ENCODE results near the gene RYR2.
"Not testable (repeated sequence)": the region's sequence is repeated elsewhere in the genome, so short reads cannot be mapped to it uniquely, and the experiment has no call there.

RYR2 gene

DNA sequence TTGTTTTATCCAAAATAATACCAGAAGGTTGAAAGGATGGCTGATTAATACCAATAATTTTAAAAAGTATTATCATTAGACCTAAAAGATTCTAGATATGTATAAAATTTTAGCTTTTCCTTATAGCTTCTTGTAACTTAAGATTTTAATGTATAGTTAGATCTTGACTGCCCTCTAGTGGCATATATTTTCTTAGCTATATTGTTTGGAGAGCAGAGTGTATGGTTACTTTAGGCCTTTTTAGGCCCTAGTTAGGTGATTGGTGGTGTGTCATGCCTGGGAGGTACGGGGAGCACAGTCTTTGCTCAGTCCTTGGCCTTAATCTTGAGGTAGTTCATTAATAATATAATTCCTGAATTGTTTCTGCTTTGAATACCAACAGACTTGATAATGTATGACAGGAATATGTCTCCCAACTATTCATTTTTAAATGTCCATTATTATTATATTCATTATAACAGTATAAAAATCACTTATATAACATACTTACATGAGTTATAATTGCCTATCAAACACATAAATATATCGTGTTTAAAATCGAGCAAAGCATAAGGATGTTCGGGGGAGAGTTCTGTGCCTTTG lies 520.3 kb downstream of the RYR2 start:
- no peak for DNase-seq
- intact Hi-C loops (cut with DNase I), result no loop called here

- intact Hi-C loops (cut with DNase I), result no loop called here
- no peak for DNase-seq
These were observed 523.3 kb downstream of the RYR2 start for GRCh38 chr1:237565236-237565635.

DNA sequence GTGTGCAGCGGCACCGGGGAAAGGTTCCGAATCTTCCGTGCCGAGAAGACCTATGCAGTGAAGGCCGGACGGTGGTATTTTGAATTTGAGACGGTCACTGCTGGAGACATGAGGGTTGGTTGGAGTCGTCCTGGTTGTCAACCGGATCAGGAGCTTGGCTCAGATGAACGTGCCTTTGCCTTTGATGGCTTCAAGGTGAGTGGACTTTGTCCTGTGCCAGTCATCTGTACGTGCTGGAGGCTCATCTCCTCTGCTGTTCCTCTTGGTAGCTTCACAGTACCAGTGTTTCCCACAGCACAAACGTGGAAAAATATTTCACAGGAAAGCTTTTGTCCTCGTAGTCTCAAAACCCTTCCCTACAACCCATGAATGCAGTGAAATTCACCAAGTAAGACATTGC lies 524.6 kb downstream of the RYR2 start:
- intact Hi-C loops (cut with DNase I), result no loop called here
- no peak for DNase-seq

DNA sequence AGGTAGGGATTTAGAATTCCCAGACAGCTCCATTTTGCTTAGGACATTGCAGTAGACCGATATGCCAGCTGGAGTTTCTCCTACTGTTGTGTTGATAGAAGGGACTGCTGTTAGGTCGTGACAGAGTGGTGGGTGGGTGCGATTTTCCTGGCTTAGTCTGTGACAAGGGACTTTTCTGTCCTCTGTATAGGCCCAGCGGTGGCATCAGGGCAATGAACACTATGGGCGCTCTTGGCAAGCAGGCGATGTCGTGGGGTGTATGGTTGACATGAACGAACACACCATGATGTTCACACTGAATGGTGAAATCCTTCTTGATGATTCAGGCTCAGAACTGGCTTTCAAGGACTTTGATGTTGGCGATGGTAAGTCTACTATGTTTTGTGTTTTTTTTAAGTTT lies 527.0 kb downstream of the RYR2 start:
- intact Hi-C loops (cut with DNase I), result no loop called here
- DNase-seq, result no peak

- no peak for DNase-seq
- intact Hi-C loops (cut with DNase I), result no loop called here
These were observed 528.5 kb downstream of the RYR2 start for GRCh38 chr1:237570530-237570929.

GRCh38 chr1:237574536-237574935 lies 532.6 kb downstream of the RYR2 start:
- no peak for DNase-seq
- intact Hi-C loops (cut with DNase I), result no loop called here

DNA sequence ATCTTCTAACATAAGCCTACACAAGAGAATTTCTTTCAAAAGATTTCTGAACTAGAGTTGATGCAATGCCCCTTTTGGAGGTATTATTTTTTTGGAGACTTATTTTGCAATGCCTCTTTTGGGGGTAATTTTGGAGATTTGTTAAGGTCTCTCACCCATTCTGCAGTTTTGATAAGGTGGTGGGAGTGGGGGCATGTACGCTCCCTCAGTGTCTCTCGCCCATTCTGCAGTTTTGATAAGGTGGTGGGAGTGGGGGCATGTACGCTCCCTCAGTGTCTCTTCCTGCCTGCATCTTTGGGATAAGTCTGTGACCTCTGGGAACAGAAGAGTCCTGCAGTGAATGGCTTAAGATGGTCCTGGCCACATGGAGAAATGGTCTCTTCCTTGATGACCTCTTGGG lies 536.6 kb downstream of the RYR2 start:
- no peak for DNase-seq
- intact Hi-C loops (cut with DNase I), result no loop called here

GRCh38 chr1:237580726-237581125 lies 538.7 kb downstream of the RYR2 start:
- no peak for DNase-seq
- intact Hi-C loops (cut with DNase I), result no loop called here

DNA sequence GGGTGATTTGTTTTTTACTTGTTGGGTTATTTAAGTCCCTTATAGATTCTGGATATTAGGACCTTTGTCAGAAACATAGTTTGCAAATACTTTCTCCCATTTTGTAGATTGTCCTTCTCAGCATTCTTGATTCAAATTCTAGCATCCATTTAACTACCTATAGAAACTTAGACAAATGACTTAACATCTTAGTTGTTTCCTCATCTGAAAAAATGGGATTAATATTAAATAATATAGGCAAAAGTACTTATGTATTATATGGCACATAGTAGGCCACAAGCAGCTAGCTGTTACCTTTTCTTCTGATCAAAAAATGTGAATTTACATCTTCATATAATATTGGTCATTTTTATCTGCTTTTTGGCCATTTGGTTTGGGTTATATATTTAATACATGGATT lies 541.3 kb downstream of the RYR2 start:
- intact Hi-C loops (cut with DNase I), result no loop called here
- DNase-seq, result no peak

DNA sequence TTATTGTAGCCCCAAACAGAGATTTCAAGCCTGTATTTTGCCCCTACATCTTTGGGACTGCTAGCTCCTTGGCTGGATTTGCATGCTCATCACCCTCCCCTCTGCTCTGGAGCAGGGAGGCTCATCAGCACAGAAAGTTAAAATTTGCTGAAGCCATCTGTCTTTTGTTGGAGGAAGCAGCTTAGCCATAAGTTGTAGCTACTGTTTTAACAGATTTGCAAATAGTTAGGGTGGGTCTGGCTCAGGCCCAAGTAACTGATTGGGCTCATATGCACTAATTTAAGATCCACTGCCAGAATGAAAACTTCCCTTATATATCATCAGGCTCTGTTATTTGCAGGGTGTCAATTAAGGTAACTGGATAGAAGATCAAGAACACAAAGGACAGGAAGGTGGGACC lies 541.8 kb downstream of the RYR2 start:
- intact Hi-C loops (cut with DNase I), result no loop called here
- DNase-seq, result no peak

DNA sequence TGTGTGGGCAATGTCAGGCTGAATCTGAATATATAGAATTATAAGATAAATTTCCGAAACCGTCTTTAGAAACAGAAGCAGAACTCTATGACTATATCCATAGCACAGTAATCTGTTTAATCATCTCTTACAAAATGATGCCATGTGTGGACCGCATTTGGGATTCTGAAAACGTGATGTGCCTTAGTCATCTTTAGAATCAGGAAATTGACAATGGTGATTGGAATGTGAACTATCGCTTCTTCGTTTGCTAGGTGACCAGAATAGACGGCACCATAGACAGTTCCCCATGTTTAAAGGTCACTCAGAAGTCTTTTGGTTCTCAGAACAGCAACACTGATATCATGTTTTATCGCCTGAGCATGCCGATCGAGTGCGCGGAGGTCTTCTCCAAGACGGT lies 548.4 kb downstream of the RYR2 start:
- DNase-seq, result no peak
- intact Hi-C loops (cut with DNase I), result no loop called here

DNA sequence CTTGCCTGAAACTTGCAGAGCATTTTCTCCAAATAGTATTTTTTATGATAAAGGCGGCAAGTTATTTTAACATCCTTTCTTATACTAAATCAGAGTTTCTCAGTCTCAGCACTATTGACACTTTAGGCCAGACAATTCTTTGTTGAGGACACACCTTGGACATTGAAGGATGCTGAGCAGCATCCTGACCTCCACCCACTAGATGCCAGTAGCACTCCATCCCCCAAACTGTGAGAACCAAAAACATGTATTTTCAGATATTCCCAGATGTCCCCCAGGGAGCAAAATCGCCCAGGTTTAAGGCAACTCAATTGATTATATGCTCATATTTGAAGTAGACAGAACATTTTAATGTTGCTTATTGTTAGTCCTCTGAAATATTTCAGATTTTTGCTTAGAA lies 549.4 kb downstream of the RYR2 start:
- intact Hi-C loops (cut with DNase I), result no loop called here
- no peak for DNase-seq

- DNase-seq; intact Hi-C loops (cut with DNase I): not testable (repeated sequence)
These were observed 561.1 kb downstream of the RYR2 start for GRCh38 chr1:237603036-237603568.

GRCh38 chr1:237608433-237608832 lies 566.4 kb downstream of the RYR2 start:
- DNase-seq, result no peak
- intact Hi-C loops (cut with DNase I), result no loop called here

DNA sequence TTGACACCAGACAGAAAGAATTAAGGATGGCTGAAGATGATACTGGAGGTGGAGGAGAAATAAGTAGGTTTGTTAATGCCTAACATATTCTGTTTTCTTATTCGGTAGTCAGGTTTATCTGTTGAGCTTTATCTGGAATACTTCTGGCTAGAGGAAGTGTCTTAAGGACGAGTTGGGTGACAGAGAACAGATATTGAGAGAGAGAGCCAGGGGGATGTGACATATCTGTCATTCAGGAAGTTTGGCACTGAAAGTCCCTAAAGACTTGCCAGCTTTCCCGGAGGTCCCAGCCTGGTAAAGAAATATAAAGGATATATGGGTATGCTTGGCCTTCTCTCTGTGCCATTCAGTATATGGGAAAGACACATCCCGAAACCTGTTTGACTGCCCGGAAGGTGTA lies 568.2 kb downstream of the RYR2 start:
- intact Hi-C loops (cut with DNase I), result no loop called here

DNA sequence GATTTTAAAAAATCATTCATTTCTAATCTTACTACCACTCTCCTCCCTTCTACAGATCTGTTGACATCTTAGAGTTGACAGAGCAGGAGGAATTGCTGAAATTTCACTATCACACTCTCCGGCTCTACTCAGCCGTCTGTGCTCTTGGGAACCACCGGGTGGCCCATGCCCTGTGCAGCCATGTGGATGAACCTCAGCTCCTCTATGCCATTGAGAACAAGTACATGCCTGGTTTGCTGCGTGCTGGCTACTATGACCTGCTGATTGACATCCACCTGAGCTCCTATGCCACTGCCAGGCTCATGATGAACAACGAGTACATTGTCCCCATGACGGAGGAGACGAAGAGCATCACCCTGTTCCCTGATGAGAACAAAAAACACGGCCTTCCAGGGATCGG lies 572.0 kb downstream of the RYR2 start:
- intact Hi-C loops (cut with DNase I), result no loop called here

More for the DNA sequence above, 568.2 kb downstream of the RYR2 start:
- no peak for DNase-seq

DNA sequence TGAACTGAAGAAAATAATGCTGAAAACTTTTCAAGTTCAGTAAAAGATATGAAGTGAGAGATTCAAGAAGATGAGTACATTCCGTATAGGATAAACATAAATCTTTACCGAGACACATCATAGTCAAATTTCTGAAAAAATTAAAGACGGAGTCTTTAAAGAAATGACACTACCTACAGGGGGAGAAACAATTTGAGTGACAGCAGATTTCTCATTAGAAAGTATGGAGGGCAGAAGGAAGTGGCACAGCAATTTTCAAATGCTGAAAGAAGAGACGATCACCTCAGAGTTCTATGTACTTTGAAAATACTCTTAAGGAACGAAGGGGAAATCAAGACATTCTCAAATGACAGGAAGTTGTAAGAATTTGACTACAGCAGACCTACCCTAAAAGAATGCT lies 577.6 kb downstream of the RYR2 start:
- DNase-seq, result no peak
- intact Hi-C loops (cut with DNase I), result no loop called here

More for the DNA sequence above, 572.0 kb downstream of the RYR2 start:
- DNase-seq, result no peak

DNA sequence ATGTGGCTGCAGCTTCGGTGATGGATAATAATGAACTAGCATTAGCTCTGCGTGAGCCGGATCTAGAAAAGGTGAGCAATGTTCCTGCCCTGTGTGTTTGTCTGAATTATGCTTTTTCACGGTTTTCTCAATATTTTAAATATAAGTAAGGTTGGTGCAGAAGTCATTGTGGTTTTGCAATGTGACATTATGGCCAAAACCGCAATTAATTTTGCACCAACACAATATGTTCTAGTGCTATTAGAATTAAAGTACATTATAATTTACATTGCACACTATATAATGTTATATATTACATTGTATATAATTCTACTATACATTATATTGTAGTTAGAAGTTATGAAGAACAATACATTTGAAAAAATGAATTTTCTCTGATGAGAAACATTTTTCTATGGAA lies 592.9 kb downstream of the RYR2 start:
- intact Hi-C loops (cut with DNase I), result no loop called here
- DNase-seq, result no peak

DNA sequence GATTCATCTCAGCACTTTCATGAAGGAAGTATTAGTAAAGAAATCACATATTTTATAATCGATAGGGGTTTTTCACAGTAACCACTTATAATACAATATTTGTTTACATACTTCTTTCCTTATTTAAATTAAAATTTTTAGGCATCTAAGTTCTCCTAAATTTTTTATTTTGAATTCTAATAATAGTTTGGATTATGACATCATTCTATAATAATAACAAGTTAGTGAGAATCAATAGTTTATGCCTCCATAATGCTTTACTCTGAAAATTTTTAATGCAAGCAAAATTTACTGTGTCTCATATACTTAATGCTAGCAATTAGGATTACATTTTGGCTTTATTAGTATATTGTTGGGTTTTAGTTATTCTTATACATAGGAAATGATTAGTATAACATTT lies 596.6 kb downstream of the RYR2 start:
- intact Hi-C loops (cut with DNase I), result no loop called here
- no peak for DNase-seq

DNA sequence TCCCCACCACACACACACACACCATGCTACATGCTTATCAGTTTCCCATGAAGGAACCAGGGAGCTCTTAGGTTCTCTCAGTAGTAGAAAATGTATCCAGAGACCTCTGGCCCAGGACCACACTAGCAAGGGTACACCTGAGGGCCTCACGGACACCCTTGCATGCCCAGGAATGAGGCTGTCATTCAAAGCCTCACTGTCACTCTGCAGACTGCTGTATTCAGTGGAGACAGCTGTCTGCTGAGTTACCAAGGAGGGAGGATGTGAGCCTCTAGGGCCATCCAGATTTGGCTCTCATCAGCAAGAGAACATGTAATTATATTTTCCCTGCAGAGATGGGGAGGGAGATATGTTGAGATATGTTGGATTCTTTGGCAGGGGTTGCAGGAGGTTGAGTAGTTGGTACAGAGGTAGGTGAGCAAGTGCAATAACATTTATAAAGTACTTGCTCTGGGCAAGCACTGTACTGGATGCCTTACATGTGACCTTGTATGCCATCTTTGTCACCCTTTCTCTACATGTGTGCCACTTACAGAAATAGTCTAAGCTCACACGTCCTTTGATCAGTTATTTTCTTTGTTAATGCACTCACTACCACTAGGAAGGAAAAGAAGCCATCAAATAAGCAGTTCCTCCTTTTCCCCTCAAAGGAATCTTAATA lies 598.2 kb downstream of the RYR2 start:
- intact Hi-C loops (cut with DNase I), result no loop called here
- DNase-seq, result no peak

- intact Hi-C loops (cut with DNase I), result no loop called here
- DNase-seq, result no peak
These were observed 599.0 kb downstream of the RYR2 start for GRCh38 chr1:237640966-237641365.
